Spleen (tissue), 11 donors: Measurements from ENCODE around the gene GARNL3. TPM values are rescaled to one million over a fixed set of nuclear protein-coding genes. Genes with fewer than 3 reads are reported as not detected.

ENCODE experiments used
- DNase-seq: peaks from one replicate; pipeline ENCODE4 v3.0.0-alpha.2; 2020
- H3K27ac ChIP-seq, 8 donors: fragments of 200-600 bp; sonication (generic) in 7 of 8; 1 replicate in 4 of 8; 2 replicates in 4 of 8; pipeline versions ENCODE4 v1.5.0 to v1.8.0; 2016 to 2021; ENCODE audit warnings: inconsistent platforms in 4 of 8, mild to moderate bottlenecking in 4 of 8, moderate library complexity in 1 of 8
- H3K27me3 ChIP-seq, 7 donors: fragments of 200-600 bp; sonication (generic) in 6 of 7; replicated peaks in 1 of 7; 1 replicate in 4 of 7; 2 replicates in 3 of 7; pipeline versions ENCODE4 v1.5.0 to v1.8.0; 2016 to 2021; ENCODE audit warnings: inconsistent platforms in 3 of 7, mild to moderate bottlenecking in 1 of 7
- H3K36me3 ChIP-seq, 6 donors: fragments of 200-600 bp; sonication (generic) in 5 of 6; 1 replicate in 4 of 6; 2 replicates in 2 of 6; pipeline versions ENCODE4 v1.5.0 to v1.8.0; 2016 to 2021; ENCODE audit warnings: inconsistent platforms in 2 of 6
- H3K4me1 ChIP-seq, 6 donors: fragments of 200-600 bp; sonication (generic) in 5 of 6; 1 replicate in 3 of 6; 2 replicates in 3 of 6; pipeline versions ENCODE4 v1.5.0 to v1.8.0; 2016 to 2021; ENCODE audit warnings: inconsistent platforms in 3 of 6
- H3K4me3 ChIP-seq, 8 donors: fragments of 200-600 bp; sonication (generic) in 7 of 8; 1 replicate in 4 of 8; 2 replicates in 4 of 8; pipeline versions ENCODE4 v1.5.0 to v1.8.0; 2016 to 2021; ENCODE audit warnings: inconsistent platforms in 4 of 8, mild to moderate bottlenecking in 4 of 8, moderate library complexity in 2 of 8
- H3K9me3 ChIP-seq, 8 donors: fragments of 200-600 bp; sonication (generic) in 7 of 8; 1 replicate in 4 of 8; 2 replicates in 4 of 8; pipeline versions ENCODE4 v1.5.0 to v1.8.0; 2016 to 2021; ENCODE audit warnings: inconsistent platforms in 4 of 8
- CTCF ChIP-seq, 11 experiments: fragments of 200-600 bp in 7 of 11; fragments of 450-650 bp in 4 of 11; sonication (generic) in 4 of 11; IDR thresholded peaks in 8 of 11; conservative IDR thresholded peaks in 3 of 11; 1 replicate in 7 of 11; 2 replicates in 4 of 11; pipeline versions ENCODE4 v1.4.0 to v1.8.0; 2016 to 2021; ENCODE audit warnings: antibody characterized with exemption in 11 of 11, inconsistent platforms in 4 of 11, mild to moderate bottlenecking in 1 of 11
- POLR2A ChIP-seq, 3 donors: fragments of 450-650 bp; IDR thresholded peaks; one replicate each; pipeline ENCODE4 v1.5.1; 2017; ENCODE audit warnings: antibody characterized with exemption in 3 of 3, mild to moderate bottlenecking in 1 of 3
- POLR2AphosphoS5 ChIP-seq, 3 donors: sonication (generic); formaldehyde crosslinking; IDR thresholded peaks; one replicate each; pipeline ENCODE4 v1.5.1; 2017; ENCODE audit warnings: antibody characterized with exemption in 3 of 3
- WGBS, 5 donors: extraction: QIAGEN DNeasy Blood & Tissue Kit in 3 of 5; methylation state at CpG; one replicate each; pipeline versions ENCODE4 v1.1.5 to v1.1.7; 2013 to 2018; 5-methylcytosine and 5-hydroxymethylcytosine counted together
- intact Hi-C: fragments of 100-400 bp; cut with DNase I; formaldehyde crosslinking; loops from one replicate; pipeline ENCODE4 v1.15.0; 2023; ENCODE audit warnings: low total_unique reads
- polyA plus RNA-seq, 3 donors: library from polyadenylated mRNA; stranded (reverse); fragments of 200-250 nt; gene quantifications; one replicate each; pipeline ENCODE4 v1.2.1, GENCODE V29; 2013
- total RNA-seq, 7 donors: library from RNA; depleted of rRNA in 3 of 7; stranded (reverse); fragments of >200 nt in 3 of 7; fragmentation: NEBNext Ultra II Directional in 4 of 7; extraction: Animal tissue kit (Norgen Biotek cat#: 25700) in 4 of 7; gene quantifications; one replicate each; pipeline versions ENCODE4 v1.1.0 to v1.2.1, GENCODE V29; 2016 to 2021
- donor health status: healthy with polysubstance abuse.
- donor health status: DM: no; HTN: no; CAD: no; lungs with moderate emphysema.
- donor health status: DM: no; HTN: no; CAD: no.
- donor health status: Bipolar disorder and iron deficiency.
- donor health status: healthy.
- donor health status: DM: no; HTN: no; CAD: no.
- donor health status: DM: yes; HTN: yes; CAD: no.

The GARNL3 gene
- total and polyA plus RNA-seq, 10 donors, result 2.1 to 14.7 (median 10.0) TPM

GRCh38 chr9:127316586-127317323, 52.2 kb downstream of the GARNL3 start:
- WGBS, 5 donors, result 59 to 70% (median 60%) methylated on average over 5 of the region's 5 CpGs
- peaks cover 0 to 12% (median 0%) of the 10 kb centered on the region in 6 donors for H3K36me3 ChIP-seq
- H3K9me3 ChIP-seq, result no peaks in the 10 kb centered on the region
- no peak overlapping the region for H3K27ac ChIP-seq
- H3K27me3 ChIP-seq, result no peaks in the 10 kb centered on the region
- DNase-seq, result no peak
- intact Hi-C loops, result no loop called here
- no peak for TF ChIP-seq CTCF (IDR thresholded peaks at IDR 0.05 in 8 of 11, conservative IDR thresholded peaks at IDR 0.05 in 3 of 11)
- no peak for TF ChIP-seq POLR2AphosphoS5 (IDR thresholded peaks at IDR 0.05)
- TF ChIP-seq POLR2A (IDR thresholded peaks at IDR 0.05), result no peak
- H3K4me3 ChIP-seq, result no peak overlapping the region
- H3K4me1 ChIP-seq, result peaks cover 0 to 8% (median 5%) of the 10 kb centered on the region in 6 donors

GRCh38 chr9:127318651-127319167, 54.1 kb downstream of the GARNL3 start:
- WGBS, 5 donors, result 66 to 81% (median 69%) methylated on average over 3 to 5 of the region's 5 CpGs
- peaks cover 0 to 8% (median 5%) of the 10 kb centered on the region in 6 donors for H3K4me1 ChIP-seq
- no peaks in the 10 kb centered on the region for H3K9me3 ChIP-seq
- H3K36me3 ChIP-seq, result peaks cover 0 to 8% (median 0%) of the 10 kb centered on the region in 6 donors
- no peak overlapping the region for H3K27ac ChIP-seq
- intact Hi-C loops, result no loop called here
- H3K4me3 ChIP-seq, result no peak overlapping the region
- H3K27me3 ChIP-seq, result no peaks in the 10 kb centered on the region
- TF ChIP-seq POLR2AphosphoS5 (IDR thresholded peaks at IDR 0.05) (no peak), CTCF (IDR thresholded peaks at IDR 0.05 in 8 of 11, conservative IDR thresholded peaks at IDR 0.05 in 3 of 11) (no peak), POLR2A (IDR thresholded peaks at IDR 0.05) (no peak)
- no peak for DNase-seq

GRCh38 chr9:127319366-127320114, 55.0 kb downstream of the GARNL3 start:
- no peaks in the 10 kb centered on the region for H3K36me3 ChIP-seq
- H3K27ac ChIP-seq, result no peak overlapping the region
- peaks cover 0 to 8% (median 5%) of the 10 kb centered on the region in 6 donors for H3K4me1 ChIP-seq
- WGBS, 5 donors, result 32 to 46% (median 40%) methylated on average over 2 of the region's 2 CpGs
- no peak for TF ChIP-seq POLR2AphosphoS5 (IDR thresholded peaks at IDR 0.05)
- TF ChIP-seq CTCF (IDR thresholded peaks at IDR 0.05 in 8 of 11, conservative IDR thresholded peaks at IDR 0.05 in 3 of 11), result no peak
- no peak for TF ChIP-seq POLR2A (IDR thresholded peaks at IDR 0.05)
- DNase-seq, result no peak
- H3K4me3 ChIP-seq, result no peak overlapping the region
- intact Hi-C loops, result no loop called here
- H3K27me3 ChIP-seq, result no peaks in the 10 kb centered on the region
- no peaks in the 10 kb centered on the region for H3K9me3 ChIP-seq

- H3K27ac ChIP-seq, result no peak overlapping the region
- 49 to 57% (median 52%) methylated on average over 2 of the region's 2 CpGs for WGBS, 5 donors
Observed at GRCh38 chr9:127320115-127320378, 55.5 kb downstream of the GARNL3 start.

More at GRCh38 chr9:127320115-127320378, 55.5 kb downstream of the GARNL3 start:
- H3K9me3 ChIP-seq, result no peaks in the 10 kb centered on the region
- no peak for DNase-seq
- no peak for TF ChIP-seq POLR2A (IDR thresholded peaks at IDR 0.05)
- TF ChIP-seq POLR2AphosphoS5 (IDR thresholded peaks at IDR 0.05), result no peak
- no peak for TF ChIP-seq CTCF (IDR thresholded peaks at IDR 0.05 in 8 of 11, conservative IDR thresholded peaks at IDR 0.05 in 3 of 11)
- peaks cover 0 to 8% (median 5%) of the 10 kb centered on the region in 6 donors for H3K4me1 ChIP-seq
- intact Hi-C loops, result no loop called here
- no peak overlapping the region for H3K4me3 ChIP-seq
- H3K36me3 ChIP-seq, result no peaks in the 10 kb centered on the region
- no peaks in the 10 kb centered on the region for H3K27me3 ChIP-seq
